Erythroblast (primary cell): Measurements from ENCODE around the gene TCF4.

Source experiments
- GATA1 ChIP-seq: IDR thresholded peaks from 2 replicates; pipeline ENCODE4 v1.6.1; 2011; ENCODE audit warnings: low read depth, mild to moderate bottlenecking, control low read depth, low read length, moderate library complexity
- POLR2A ChIP-seq: IDR thresholded peaks from 2 replicates; pipeline ENCODE4 v1.6.1; 2011; ENCODE audit warnings: mild to moderate bottlenecking, low read length

DNA sequence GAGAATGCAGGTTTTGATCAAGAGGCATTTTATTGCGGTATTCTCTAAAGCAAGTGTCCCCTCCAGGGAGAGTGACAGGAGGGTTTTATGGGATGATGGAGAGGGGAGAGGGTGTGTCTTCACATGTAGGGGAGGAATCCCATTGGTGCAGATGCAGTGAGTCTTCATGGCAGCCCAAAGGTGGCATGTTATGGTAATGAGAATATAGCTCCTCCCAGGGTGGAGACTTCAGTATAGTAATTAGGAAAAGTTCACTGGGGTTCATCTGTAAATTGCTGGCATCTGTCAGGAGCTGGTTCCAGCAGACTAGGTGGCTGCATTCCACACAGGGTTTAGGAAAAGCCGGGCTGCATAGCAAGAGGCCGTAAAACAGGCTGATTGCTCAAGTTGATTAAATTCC, 398.0 kb downstream of the TCF4 start:
- TF ChIP-seq POLR2A (no peak), GATA1 (no peak)
